H1 (cell line): ENCODE results near the gene FADS6. TPM values are rescaled to one million over a fixed set of nuclear protein-coding genes. Genes with fewer than 3 reads are reported as not detected.

ENCODE experiments used
- CTCF ChIA-PET: fragments of 300-600 bp; sonication (Branson Sonifier 250); formaldehyde crosslinking; loops from one replicate; lab custom pipeline; 2021; ENCODE audit not compliant: partially characterized antibody; lab: Charles Lee
- POLR2A ChIA-PET: fragments of 300-600 bp; sonication (Branson Sonifier 250); formaldehyde crosslinking; loops from one replicate; lab custom pipeline; 2021; ENCODE audit warnings: inconsistent platforms; ENCODE audit not compliant: partially characterized antibody; lab: Charles Lee
- DNase-seq, 2 experiments: peaks; one replicate each; pipeline versions ENCODE4 v3.0.0 to v3.0.0-alpha.2; 2010 to 2022; ENCODE audit warnings: low spot score in 2 of 2, low read depth in 1 of 2, mixed read lengths in 1 of 2
- FAIRE-seq: peaks from 2 replicates; lab custom pipeline; 2011; peaks lifted over from hg19 to GRCh38; lab: Jason Lieb, UNC
- H2AFZ ChIP-seq: 2 replicates; pipeline ENCODE4 v1.8.1; 2012; ENCODE audit warnings: low read length, inconsistent platforms
- H2AK5ac ChIP-seq: 2 replicates; pipeline ENCODE4 v1.6.1; 2013; ENCODE audit warnings: low read depth, low read length
- H2BK120ac ChIP-seq: replicated peaks from 2 replicates; pipeline ENCODE3; 2013; ENCODE audit warnings: low read depth, low read length, inconsistent platforms
- H2BK12ac ChIP-seq: 2 replicates; pipeline ENCODE4 v1.6.1; 2013; ENCODE audit warnings: low read depth, low read length
- H2BK15ac ChIP-seq: 2 replicates; pipeline ENCODE4 v1.6.1; 2013; ENCODE audit warnings: low read length
- H2BK20ac ChIP-seq: 2 replicates; pipeline ENCODE4 v1.6.1; 2013; ENCODE audit warnings: low read length
- H2BK5ac ChIP-seq: 2 replicates; pipeline ENCODE4 v1.6.1; 2013; ENCODE audit warnings: low read depth, low read length
- H3K14ac ChIP-seq: 2 replicates; pipeline ENCODE4 v1.6.1; 2013; ENCODE audit warnings: inconsistent platforms; ENCODE audit not compliant: insufficient read length
- H3K18ac ChIP-seq: 2 replicates; pipeline ENCODE4 v1.6.1; 2013; ENCODE audit warnings: low read length; ENCODE audit errors: extremely low read depth
- H3K23ac ChIP-seq: 2 replicates; pipeline ENCODE4 v1.6.1; 2013; ENCODE audit warnings: inconsistent platforms; ENCODE audit not compliant: insufficient read length
- H3K23me2 ChIP-seq: 2 replicates; pipeline ENCODE4 v1.6.1; 2013; ENCODE audit warnings: low read depth, low read length
- H3K27ac ChIP-seq: 2 replicates; pipeline ENCODE4 v1.6.1; 2011; ENCODE audit warnings: low read depth, low read length, inconsistent platforms
- H3K27me3 ChIP-seq, 4 experiments: replicated peaks in 1 of 4; 1 replicate in 1 of 4; 2 replicates in 3 of 4; pipeline versions ENCODE4 v1.6.1 to v1.8.1; 2011 to 2013; ENCODE audit warnings: low read length in 3 of 4, mild to moderate bottlenecking in 3 of 4, inconsistent platforms in 2 of 4, mixed read lengths in 2 of 4, moderate library complexity in 1 of 4; ENCODE audit not compliant: control insufficient read depth in 3 of 4, insufficient read depth in 3 of 4; ENCODE audit errors: extremely low read depth in 1 of 4
- H3K36me3 ChIP-seq, 4 experiments: 2 replicates each; pipeline versions ENCODE4 v1.6.1 to v1.8.1; 2011 to 2013; ENCODE audit warnings: mild to moderate bottlenecking in 4 of 4, low read length in 3 of 4, moderate library complexity in 2 of 4, control low read depth in 1 of 4, inconsistent platforms in 1 of 4; ENCODE audit not compliant: insufficient read depth in 4 of 4, control insufficient read depth in 2 of 4
- H3K4ac ChIP-seq: replicated peaks from 2 replicates; pipeline ENCODE3; 2013; ENCODE audit warnings: low read length, low read depth, mixed read lengths, inconsistent platforms; ENCODE audit not compliant: insufficient read length
- H3K4me1 ChIP-seq, 4 experiments: replicated peaks in 1 of 4; 1 replicate in 1 of 4; 2 replicates in 3 of 4; pipeline versions ENCODE4 v1.6.1 to v1.8.1; 2011 to 2013; ENCODE audit warnings: low read length in 3 of 4, inconsistent platforms in 2 of 4, mixed read lengths in 1 of 4; ENCODE audit not compliant: insufficient read depth in 4 of 4, control insufficient read depth in 3 of 4
- H3K4me2 ChIP-seq, 2 experiments: 2 replicates each; pipeline versions ENCODE4 v1.6.1 to v1.8.1; 2011 to 2013; ENCODE audit warnings: low read depth in 2 of 2, low read length in 2 of 2, control low read depth in 1 of 2, inconsistent platforms in 1 of 2, mild to moderate bottlenecking in 1 of 2; ENCODE audit not compliant: insufficient read depth in 1 of 2
- H3K4me3 ChIP-seq, 4 experiments: fragments of 200-600, 300-600 bp in 1 of 4; sonication (generic), shearing (Covaris generic), sonication (Bioruptor Twin) in 1 of 4; 2 replicates each; pipeline versions ENCODE4 v1.5.1 to v1.8.1; 2011 to 2016; ENCODE audit warnings: low read length in 4 of 4, low read depth in 3 of 4, control low read depth in 2 of 4, inconsistent platforms in 2 of 4, mild to moderate bottlenecking in 2 of 4, mixed read lengths in 1 of 4, moderate library complexity in 1 of 4; ENCODE audit not compliant: insufficient read depth in 2 of 4; ENCODE audit errors: extremely low read depth in 1 of 4
- H3K56ac ChIP-seq: replicated peaks from 2 replicates; pipeline ENCODE3; 2013; ENCODE audit warnings: low read depth, mild to moderate bottlenecking, mixed read lengths, low read length, inconsistent platforms; ENCODE audit not compliant: insufficient read length
- H3K79me1 ChIP-seq: 2 replicates; pipeline ENCODE4 v1.6.1; 2013; ENCODE audit warnings: low read depth, low read length, control low read depth
- H3K79me2 ChIP-seq, 2 experiments: 2 replicates each; pipeline versions ENCODE4 v1.6.1 to v1.8.1; 2012 to 2013; ENCODE audit warnings: low read length in 2 of 2, mild to moderate bottlenecking in 2 of 2, inconsistent platforms in 1 of 2; ENCODE audit not compliant: insufficient read depth in 2 of 2, control insufficient read depth in 1 of 2
- H3K9ac ChIP-seq, 4 experiments: replicated peaks in 1 of 4; 1 replicate in 1 of 4; 2 replicates in 3 of 4; pipeline versions ENCODE4 v1.6.1 to v1.8.1; 2011 to 2013; ENCODE audit warnings: low read depth in 3 of 4, low read length in 3 of 4, control low read depth in 2 of 4, mild to moderate bottlenecking in 2 of 4, moderate library complexity in 2 of 4, inconsistent platforms in 1 of 4; ENCODE audit errors: extremely low read depth in 1 of 4
- H3K9me3 ChIP-seq, 2 experiments: 2 replicates each; pipeline versions ENCODE4 v1.6.1 to v1.8.1; 2012 to 2013; ENCODE audit warnings: mild to moderate bottlenecking in 2 of 2, moderate library complexity in 2 of 2, control low read depth in 1 of 2, inconsistent platforms in 1 of 2, low read depth in 1 of 2, low read length in 1 of 2, mixed read lengths in 1 of 2; ENCODE audit not compliant: insufficient read depth in 2 of 2
- H4K20me1 ChIP-seq, 2 experiments: replicated peaks in 1 of 2; 2 replicates each; pipeline versions ENCODE3 to v1.8.1; 2011 to 2013; ENCODE audit warnings: inconsistent platforms in 2 of 2, low read length in 2 of 2, mild to moderate bottlenecking in 1 of 2; ENCODE audit not compliant: insufficient read depth in 2 of 2, control insufficient read depth in 1 of 2
- H4K5ac ChIP-seq: 2 replicates; pipeline ENCODE4 v1.6.1; 2013; ENCODE audit warnings: low read length, low read depth, mixed read lengths, inconsistent platforms; ENCODE audit not compliant: insufficient read length
- H4K8ac ChIP-seq: 2 replicates; pipeline ENCODE4 v1.8.0; 2013; ENCODE audit warnings: mild to moderate bottlenecking, moderate library complexity, low read length, inconsistent platforms; ENCODE audit not compliant: insufficient read depth; ENCODE audit errors: extremely low read depth
- H4K91ac ChIP-seq: replicated peaks from 2 replicates; pipeline ENCODE3; 2013; ENCODE audit warnings: low read length, mixed read lengths, inconsistent platforms; ENCODE audit not compliant: insufficient read length
- ATF3 ChIP-seq: IDR thresholded peaks from 2 replicates; pipeline ENCODE4 v1.6.1; 2011; ENCODE audit warnings: low read depth, mild to moderate bottlenecking, low read length; ENCODE audit not compliant: insufficient read depth
- CBX5 ChIP-seq: fragments of 300-800, 300-1000 bp; sonication (generic); IDR thresholded peaks from 2 replicates; pipeline ENCODE4 v1.7.1; 2016; ENCODE audit warnings: antibody characterized with exemption, low read length, low read depth
- KDM1A ChIP-seq: fragments of 200-600, 300-600 bp; sonication (generic); IDR thresholded peaks from 2 replicates; pipeline ENCODE4 v1.7.1; 2016; ENCODE audit warnings: mild to moderate bottlenecking, low read length, borderline replicate concordance
- POLR2A ChIP-seq, 2 experiments: IDR thresholded peaks; 1 replicate in 1 of 2; 2 replicates in 1 of 2; pipeline ENCODE4 v1.6.1; 2011; ENCODE audit warnings: low read depth in 2 of 2, low read length in 2 of 2, mild to moderate bottlenecking in 2 of 2; ENCODE audit errors: control extremely low read depth in 1 of 2
- RNF2 ChIP-seq: fragments of 200-900, 300-1000 bp; sonication (generic); IDR thresholded peaks from 2 replicates; pipeline ENCODE4 v1.7.1; 2016; ENCODE audit warnings: borderline replicate concordance, low read depth, mild to moderate bottlenecking, antibody characterized with exemption, low read length; ENCODE audit not compliant: poor library complexity, severe bottlenecking; ENCODE audit errors: missing control alignments
- SAP30 ChIP-seq: fragments of 300-600 bp; sonication (generic); IDR thresholded peaks from 2 replicates; pipeline ENCODE4 v1.7.1; 2012; ENCODE audit warnings: low read length, moderate library complexity, mild to moderate bottlenecking, inconsistent platforms; ENCODE audit not compliant: insufficient read depth, insufficient replicate concordance
- SP1 ChIP-seq: IDR thresholded peaks from 2 replicates; pipeline ENCODE4 v1.6.1; 2011; ENCODE audit warnings: low read depth, low read length
- SUZ12 ChIP-seq: fragments of 200-600 bp; sonication (generic); IDR thresholded peaks from 2 replicates; pipeline ENCODE4 v1.6.1; 2012; ENCODE audit warnings: mild to moderate bottlenecking, inconsistent platforms, low read length, moderate library complexity, mixed read lengths
- YY1 ChIP-seq: IDR thresholded peaks from 2 replicates; pipeline ENCODE4 v1.6.1; 2011; ENCODE audit warnings: low read depth, mild to moderate bottlenecking, low read length
- WGBS, 2 experiments: shearing (Covaris generic) in 1 of 2; methylation state at CpG; one replicate each; pipeline versions ENCODE4 v1.1.6 to v1.1.7; 2013 to 2015; ENCODE audit warnings: low lambda C conversion rate in 2 of 2, mixed read lengths in 2 of 2, inconsistent platforms in 1 of 2, low coverage in 1 of 2, missing lambda C conversion rate in 1 of 2; ENCODE audit not compliant: insufficient replicate concordance in 2 of 2, insufficient coverage in 1 of 2, insufficient read length in 1 of 2; ENCODE audit errors: extremely low coverage in 1 of 2, missing lambda C conversion rate in 1 of 2; 5-methylcytosine and 5-hydroxymethylcytosine counted together
- polyA plus RNA-seq, 7 experiments: library from polyadenylated mRNA; depleted of rRNA in 3 of 7; stranded (reverse) in 5 of 7; unstranded in 2 of 7; fragments of >200 nt in 5 of 7; fragments of 200-250 nt in 2 of 7; gene quantifications; 1 replicate in 5 of 7; 2 replicates in 1 of 7; 4 replicates in 1 of 7; pipeline versions ENCODE4 v1.2.1 to v1.2.3, GENCODE V29; 2011 to 2013; ENCODE audit warnings: missing spikeins in 2 of 7, mixed read lengths in 2 of 7
- total RNA-seq: library from RNA; stranded (reverse); fragmentation: NEBNext Ultra II Directional; extraction: Animal tissue kit (Norgen Biotek cat#: 25700); gene quantifications from 2 replicates; pipeline ENCODE4 v1.2.1, GENCODE V29; 2021
- TF ChIP-seq, protein P1 (sequence below): IDR thresholded peaks from 2 replicates; pipeline ENCODE4 v1.6.1; 2012; ENCODE audit warnings: inconsistent platforms

FADS6 gene
- total and polyA plus RNA-seq, 2 of the 8 experiments (the other 6 are each of a cell fraction or from before 2014, with no cell fraction given) = 0.56 to 2.5 TPM

GRCh38 chr17:74851612-74852236, 41.7 kb downstream of the FADS6 start:
- Histone ChIP-seq H3K4me2 (peak overlapping the region in 1 of 2 experiments; percentile 57; a peak in 3 of 4 replicates), H3K27ac (no peak overlapping the region), H3K14ac (no peak overlapping the region), H4K91ac (no peak overlapping the region), H3K56ac (no peak overlapping the region), H2BK15ac (0 out of 2 replicates have a peak overlapping the region, but pooled peaks have one; percentile 72), H3K27me3 (peaks cover 22 to 86% (median 65%) of the 10 kb centered on the region in 4 experiments), H3K4ac (no peak overlapping the region), H3K9ac (no peak overlapping the region), H3K79me1 (no peaks in the 10 kb centered on the region), H2BK12ac (no peak overlapping the region), H2BK120ac (no peak overlapping the region), H2BK20ac (no peak overlapping the region), H2BK5ac (no peak overlapping the region), H3K4me1 (peaks cover 0 to 7% (median 3%) of the 10 kb centered on the region in 4 experiments; a peak in 5 of 7 replicates), H2AK5ac (no peak overlapping the region), H3K23ac (no peak overlapping the region), H3K23me2 (peaks cover 4% of the 10 kb centered on the region; the same call in 1 of the 2 replicates), H4K20me1 (peaks cover 5 to 11% of the 10 kb centered on the region in 2 experiments), H4K8ac (peak overlapping the region; percentile 89; the same call in 1 of the 2 replicates), H3K18ac (no peak overlapping the region), H3K9me3 (no peaks in the 10 kb centered on the region; a peak in 1 of 4 replicates), H3K36me3 (no peaks in the 10 kb centered on the region), H2AFZ (no peak overlapping the region), H3K79me2 (no peaks in the 10 kb centered on the region), H4K5ac (no peak overlapping the region), H3K4me3 (no peak overlapping the region)
- WGBS, 2 experiments = 79% methylated on average over 27 of the region's 29 CpGs; no CpG with 5 or more reads in 1 of the 2 experiments
- ChIA-PET POLR2A (interaction anchor here (1.1 to 3.0 kb wide), 5 partner anchors 10 to 106 kb away, joined by 3 to 23 read pairs (median 5); partner anchors contain the start of gene FDXR), CTCF (interaction anchor here (1.1 to 99.6 kb wide), 6 partner anchors 8 to 114 kb away, joined by 3 to 2981 read pairs (median 8); partner anchors contain the start of genes FDXR, GRIN2C, NAT9 and RAB37)
- TF ChIP-seq RNF2 (peak; percentile 69), CBX5 (no peak), SP1 (no peak), ATF3 (no peak), YY1 (no peak), SAP30 (no peak), KDM1A (no peak), SUZ12 (peak; percentile 12; the same call in 1 of the 2 replicates), POLR2A (IDR thresholded peaks at IDR 0.05; ENCODE audit: control extremely low read depth in 1 of 2, low read depth in 2 of 2, low read length in 2 of 2) (no peak)
- TF ChIP-seq, protein P1, sequence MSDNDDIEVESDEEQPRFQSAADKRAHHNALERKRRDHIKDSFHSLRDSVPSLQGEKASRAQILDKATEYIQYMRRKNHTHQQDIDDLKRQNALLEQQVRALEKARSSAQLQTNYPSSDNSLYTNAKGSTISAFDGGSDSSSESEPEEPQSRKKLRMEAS = no peak
- FAIRE-seq (no peak), DNase-seq (no peak)
